Vagina (tissue), 2 donors: Measurements from ENCODE around the gene FSTL3. TPM values are rescaled to one million over a fixed set of nuclear protein-coding genes. Genes with fewer than 3 reads are reported as not detected.

Experiments used
- DNase-seq, 2 donors: peaks; one replicate each; pipeline ENCODE4 v3.0.0-alpha.2; 2017; ENCODE audit errors: extremely low spot score in 2 of 2
- H3K27ac ChIP-seq: fragments of 200-600 bp; sonication (generic); one replicate; pipeline ENCODE4 v1.5.1; 2019
- H3K27me3 ChIP-seq: fragments of 200-600 bp; sonication (generic); one replicate; pipeline ENCODE4 v1.5.1; 2019
- H3K36me3 ChIP-seq, 2 donors: fragments of 200-600 bp; sonication (generic); one replicate each; pipeline ENCODE4 v1.5.1; 2017 to 2019
- H3K4me1 ChIP-seq: fragments of 200-600 bp; sonication (generic); one replicate; pipeline ENCODE4 v1.5.1; 2019
- H3K4me3 ChIP-seq, 2 donors: fragments of 200-600 bp; sonication (generic); 1 replicate in 1 of 2; 2 replicates in 1 of 2; pipeline ENCODE4 v1.5.1; 2016 to 2019
- H3K9me3 ChIP-seq: fragments of 200-600 bp; sonication (generic); one replicate; pipeline ENCODE4 v1.5.1; 2019
- CTCF ChIP-seq, 3 experiments: fragments of 450-650 bp in 2 of 3; fragments of 200-600 bp in 1 of 3; sonication (generic) in 1 of 3; IDR thresholded peaks; one replicate each; pipeline ENCODE4 v1.5.1; 2017 to 2019; ENCODE audit warnings: antibody characterized with exemption in 3 of 3, mild to moderate bottlenecking in 2 of 3, moderate library complexity in 2 of 3
- POLR2A ChIP-seq, 2 donors: fragments of 450-650 bp; IDR thresholded peaks; one replicate each; pipeline ENCODE4 v1.6.1; 2017; ENCODE audit warnings: antibody characterized with exemption in 2 of 2, mild to moderate bottlenecking in 2 of 2, moderate library complexity in 2 of 2
- POLR2AphosphoS5 ChIP-seq, 2 donors: sonication (generic); formaldehyde crosslinking; IDR thresholded peaks; one replicate each; pipeline ENCODE4 v1.9.0; 2017; ENCODE audit warnings: antibody characterized with exemption in 2 of 2, mild to moderate bottlenecking in 2 of 2, low read depth in 1 of 2; ENCODE audit not compliant: insufficient read depth in 1 of 2
- intact Hi-C: fragments of 100-400 bp; cut with DNase I; formaldehyde crosslinking; loops from one replicate; pipeline ENCODE4 v1.15.1; 2023
- total RNA-seq: library from RNA; depleted of rRNA; stranded (reverse); fragments of >200 nt; gene quantifications from one replicate; pipeline ENCODE4 v1.2.3, GENCODE V29; 2016

The FSTL3 gene
- total RNA-seq, 1 donor from 2014 or later, result 129 TPM

GRCh38 chr19:704447-704741, 28.2 kb downstream of the FSTL3 start:
- Histone ChIP-seq H3K27ac (no peak overlapping the region), H3K27me3 (no peaks in the 10 kb centered on the region), H3K4me3 (no peak overlapping the region), H3K4me1 (peaks cover 24% of the 10 kb centered on the region), H3K9me3 (no peaks in the 10 kb centered on the region), H3K36me3 (no peaks in the 10 kb centered on the region)
- DNase-seq, result no peak
- TF ChIP-seq POLR2AphosphoS5 (IDR thresholded peaks at IDR 0.05; ENCODE audit: insufficient read depth in 1 of 2, low read depth in 1 of 2), result no peak
- TF ChIP-seq POLR2A (IDR thresholded peaks at IDR 0.05), result no peak
- no peak for TF ChIP-seq CTCF (IDR thresholded peaks at IDR 0.05)
- intact Hi-C loops, result no loop called here

DNA sequence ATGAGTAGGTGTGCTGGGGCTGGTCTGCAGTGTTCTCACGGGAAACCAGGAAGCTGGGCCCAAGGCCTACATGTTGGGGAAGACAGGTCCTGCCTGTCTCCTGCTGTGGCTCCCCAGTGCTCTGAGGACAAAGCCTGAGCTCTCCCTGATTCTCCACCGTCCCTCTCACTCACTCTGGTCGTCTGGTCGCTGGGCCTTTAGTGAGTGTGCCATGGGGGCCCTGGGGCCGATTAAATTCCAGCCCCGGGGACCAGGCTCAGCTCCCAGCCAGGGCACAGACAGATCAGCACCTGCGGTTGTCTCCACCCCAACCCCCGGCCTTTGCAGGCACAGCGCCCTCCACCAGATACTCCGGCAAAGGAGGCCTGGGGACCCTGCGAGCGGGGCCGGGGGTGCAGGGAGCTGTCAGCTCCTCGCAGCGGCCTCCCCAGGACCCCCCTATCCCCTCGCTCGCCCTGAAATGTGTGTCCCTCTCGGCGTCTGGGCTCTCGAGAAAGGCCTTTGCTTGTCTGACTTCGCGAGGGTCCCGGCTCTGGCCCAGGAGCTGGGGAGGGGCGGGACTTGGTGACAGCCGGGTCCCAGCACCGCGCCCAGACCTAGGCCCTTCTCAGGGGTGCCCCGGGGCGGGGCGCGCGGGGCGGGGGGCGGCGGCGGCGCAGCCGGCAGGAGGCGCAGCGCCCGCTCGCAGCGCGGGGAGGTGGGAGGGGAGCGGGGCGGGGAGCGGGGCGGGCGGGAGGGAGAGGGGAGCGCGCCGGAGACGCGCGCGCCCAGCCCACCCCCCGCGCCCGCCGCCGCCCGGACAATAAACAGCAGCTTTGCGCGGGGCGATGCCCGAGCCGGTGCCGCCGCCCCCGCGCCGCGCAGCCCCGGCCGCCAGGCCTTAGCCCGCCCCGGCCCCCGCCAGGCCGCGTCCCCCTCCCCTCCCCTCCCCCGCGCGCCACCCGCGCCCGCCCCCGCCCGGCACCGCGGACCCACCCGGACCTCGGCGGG, 32.3 kb downstream of the FSTL3 start, which contains the start of gene PALM:
Gene PALM (plus strand): TSS at position 782 of the 990 bp plus-strand sequence. CDS start 212 bp downstream, outside the sequence.
- Histone ChIP-seq H3K27me3 (no peaks in the 10 kb centered on the region), H3K9me3 (no peaks in the 10 kb centered on the region), H3K4me3 (peak within 1 kb of the TSS; percentile 59 to 73), H3K27ac (peak within 1 kb of the TSS; percentile 88), H3K36me3 (no peaks in the 10 kb centered on the region), H3K4me1 (peaks cover 41% of the 10 kb centered on the region)
- intact Hi-C loops, result no loop called here
- DNase-seq, result no peak
- TF ChIP-seq POLR2AphosphoS5 (IDR thresholded peaks at IDR 0.05; ENCODE audit: insufficient read depth in 1 of 2, low read depth in 1 of 2), result no peak
- TF ChIP-seq POLR2A (IDR thresholded peaks at IDR 0.05), result no peak
- no peak for TF ChIP-seq CTCF (IDR thresholded peaks at IDR 0.05)

DNA sequence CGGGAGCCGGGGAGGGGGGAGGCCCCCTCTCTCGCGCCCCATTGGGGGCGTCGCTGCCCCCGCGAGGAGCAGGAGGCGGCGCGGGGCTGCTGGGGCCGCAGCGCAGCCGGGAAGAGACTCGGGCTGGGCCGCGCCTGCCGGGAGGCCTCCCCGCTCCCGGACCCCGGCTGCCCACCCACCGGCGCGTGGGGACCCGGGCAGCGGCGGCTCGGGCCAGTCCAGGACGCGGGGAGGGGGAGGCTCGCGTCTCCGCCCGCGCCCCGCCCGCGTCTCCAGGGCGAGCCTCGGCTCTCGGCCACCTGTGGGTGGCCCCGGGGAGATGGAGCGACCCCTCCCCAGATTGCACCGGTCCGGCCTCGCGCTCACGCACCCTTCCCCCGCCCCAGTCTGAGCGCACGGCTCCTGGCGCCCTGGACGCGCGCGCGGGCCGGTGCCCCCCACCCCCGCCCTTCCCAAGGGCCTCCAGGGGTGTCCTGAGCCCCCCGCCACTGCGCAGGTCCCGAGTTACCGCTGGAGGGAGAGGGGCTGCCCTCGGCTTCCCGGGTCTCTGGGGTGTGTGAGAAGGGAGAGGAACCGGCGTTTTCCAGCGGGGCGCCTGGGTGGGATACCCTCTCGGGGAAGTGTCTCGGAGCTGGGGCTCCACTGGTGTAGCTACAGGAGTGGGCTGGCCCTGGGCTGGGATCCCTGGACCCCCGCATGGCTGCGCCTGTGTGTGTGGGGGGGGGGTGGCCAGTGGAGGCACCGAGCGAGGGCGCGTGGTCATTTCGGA, 33.2 kb downstream of the FSTL3 start:
- TF ChIP-seq POLR2A (IDR thresholded peaks at IDR 0.05) (no peak), POLR2AphosphoS5 (IDR thresholded peaks at IDR 0.05; ENCODE audit: insufficient read depth in 1 of 2, low read depth in 1 of 2) (no peak), CTCF (IDR thresholded peaks at IDR 0.05) (no peak)
- DNase-seq, result no peak
- Histone ChIP-seq H3K4me1 (peaks cover 32% of the 10 kb centered on the region), H3K4me3 (peak overlapping the region; percentile 59 to 73), H3K27ac (peak overlapping the region; percentile 87), H3K36me3 (no peaks in the 10 kb centered on the region), H3K9me3 (no peaks in the 10 kb centered on the region), H3K27me3 (no peaks in the 10 kb centered on the region)
- intact Hi-C loops, result no loop called here

- DNase-seq, result no peak
- no peak for TF ChIP-seq CTCF (IDR thresholded peaks at IDR 0.05)
- TF ChIP-seq POLR2AphosphoS5 (IDR thresholded peaks at IDR 0.05; ENCODE audit: insufficient read depth in 1 of 2, low read depth in 1 of 2), result peak in 1 of 2 donors; percentile 65
- peak in 1 of 2 donors; percentile 24 for TF ChIP-seq POLR2A (IDR thresholded peaks at IDR 0.05)
Measured at GRCh38 chr19:709965-710571, 33.9 kb downstream of the FSTL3 start.

More at GRCh38 chr19:709965-710571, 33.9 kb downstream of the FSTL3 start:
- H3K9me3 ChIP-seq, result no peaks in the 10 kb centered on the region
- intact Hi-C loops, result no loop called here
- no peaks in the 10 kb centered on the region for H3K36me3 ChIP-seq
- peak overlapping the region; percentile 87 for H3K27ac ChIP-seq
- H3K4me1 ChIP-seq, result peaks cover 30% of the 10 kb centered on the region
- no peaks in the 10 kb centered on the region for H3K27me3 ChIP-seq
- H3K4me3 ChIP-seq, result peak overlapping the region; percentile 59 to 73
